A549 (cell line): ENCODE measurements around the gene SLC6A20. TPM values are rescaled to one million over a fixed set of nuclear protein-coding genes. Genes with fewer than 3 reads are reported as not detected.

Experiments
- ATAC-seq, 2 experiments: fragments of 200-7000 bp in 1 of 2; fragments of >200 bp in 1 of 2; cut with Nextera tagmentation in 1 of 2; cut with Tn5 transposase in 1 of 2; 3 replicates each; pipeline versions ENCODE4 v1.8.0 to v1.9.1; 2018 to 2020; ENCODE audit warnings: mild to moderate bottlenecking in 1 of 2, moderate library complexity in 1 of 2
- CTCF ChIA-PET: fragments of 300-600 bp; sonication (Branson Sonifier 250); formaldehyde crosslinking; extraction: SDS; loops from one replicate; lab custom pipeline; 2021; ENCODE audit warnings: antibody characterized with exemption, inconsistent platforms; lab: Yijun Ruan, JAX
- POLR2A ChIA-PET: fragments of 350-600 bp; formaldehyde crosslinking; extraction: SDS; loops from one replicate; lab custom pipeline; 2021; ENCODE audit warnings: antibody characterized with exemption, inconsistent platforms; lab: Yijun Ruan, JAX
- DNase-seq, 2 experiments: peaks; one replicate each; pipeline versions ENCODE4 v3.0.0 to v3.0.0-alpha.2; 2011 to 2016; ENCODE audit warnings: low read depth in 1 of 2, low spot score in 1 of 2
- FAIRE-seq: peaks from 2 replicates; lab custom pipeline; 2011; peaks lifted over from hg19 to GRCh38; lab: Jason Lieb, UNC
- H3K27ac ChIP-seq, 2 experiments: fragments of >200 bp; sonication (Bioruptor Twin); formaldehyde crosslinking; 3 replicates each; pipeline ENCODE4 v1.5.1; 2016 to 2017
- H3K4me1 ChIP-seq: fragments of >200 bp; sonication (Bioruptor Twin); formaldehyde crosslinking; 3 replicates; pipeline ENCODE4 v1.6.1; 2016
- H3K4me2 ChIP-seq: fragments of >200 bp; sonication (Bioruptor Twin); formaldehyde crosslinking; 3 replicates; pipeline ENCODE4 v1.6.1; 2016
- H3K4me3 ChIP-seq: fragments of >200 bp; sonication (Bioruptor Twin); formaldehyde crosslinking; 3 replicates; pipeline ENCODE4 v1.5.1; 2016
- H3K9me3 ChIP-seq: fragments of >200 bp; sonication (Bioruptor Twin); formaldehyde crosslinking; 3 replicates; pipeline ENCODE4 v1.6.1; 2016
- BHLHE40 ChIP-seq: IDR thresholded peaks from 2 replicates; pipeline ENCODE4 v1.6.1; 2012; ENCODE audit warnings: low read depth, low read length, inconsistent platforms
- EP300 ChIP-seq, 2 experiments: fragments of >200 bp; sonication (Bioruptor Twin); formaldehyde crosslinking; IDR thresholded peaks; 2 replicates in 1 of 2; 3 replicates in 1 of 2; pipeline ENCODE4 v1.6.1; 2016 to 2017
- FOSB ChIP-seq: fragments of 250-450 bp; sonication (Bioruptor Pico); IDR thresholded peaks from 2 replicates; pipeline ENCODE4 v1.5.0; 2020; ENCODE audit warnings: mild to moderate bottlenecking, moderate library complexity
- FOSL2 ChIP-seq, 2 experiments: fragments of 450-650 bp in 1 of 2; fragments of >200 bp in 1 of 2; sonication (Bioruptor Twin) in 1 of 2; formaldehyde crosslinking; IDR thresholded peaks; 2 replicates each; pipeline versions ENCODE4 v1.5.0 to v1.6.1; 2016 to 2020; ENCODE audit warnings: mild to moderate bottlenecking in 1 of 2, moderate library complexity in 1 of 2
- HOXB5 ChIP-seq: fragments of 250-450 bp; sonication (Bioruptor Pico); IDR thresholded peaks from 2 replicates; pipeline ENCODE4 v1.5.0; 2020; ENCODE audit warnings: mild to moderate bottlenecking, moderate library complexity
- JUNB ChIP-seq: fragments of >200 bp; sonication (Bioruptor Twin); formaldehyde crosslinking; IDR thresholded peaks from 2 replicates; pipeline ENCODE4 v1.6.1; 2016
- KDM1A ChIP-seq: fragments of 200-600 bp; sonication (generic); IDR thresholded peaks from 2 replicates; pipeline ENCODE4 v1.6.1; 2016; ENCODE audit warnings: low read depth, mild to moderate bottlenecking
- MAFK ChIP-seq: fragments of 450-650 bp; IDR thresholded peaks from 2 replicates; pipeline ENCODE4 v1.6.1; 2014; ENCODE audit not compliant: partially characterized antibody
- MAZ ChIP-seq: fragments of 150-350 bp; IDR thresholded peaks from 2 replicates; pipeline ENCODE4 v1.6.1; 2014; ENCODE audit warnings: antibody characterized with exemption, low read depth, low read length, borderline replicate concordance
- NFE2L2 ChIP-seq: fragments of 150-350 bp; conservative IDR thresholded peaks from 2 replicates; pipeline ENCODE4 v1.6.1; 2014; ENCODE audit warnings: low read length
- POLR2A ChIP-seq: IDR thresholded peaks from 2 replicates; pipeline ENCODE4 v1.6.1; 2012; ENCODE audit warnings: mild to moderate bottlenecking, low read length
- RAD21 ChIP-seq, 2 experiments: fragments of >200 bp in 1 of 2; sonication (Bioruptor Twin) in 1 of 2; formaldehyde crosslinking in 1 of 2; IDR thresholded peaks in 1 of 2; conservative IDR thresholded peaks in 1 of 2; 2 replicates in 1 of 2; 3 replicates in 1 of 2; pipeline ENCODE4 v1.6.1; 2012 to 2018; ENCODE audit warnings: inconsistent platforms in 1 of 2
- RNF2 ChIP-seq: fragments of 200-600 bp; sonication (generic); IDR thresholded peaks from 2 replicates; pipeline ENCODE4 v1.6.1; 2016; ENCODE audit warnings: low read depth, mild to moderate bottlenecking, antibody characterized with exemption, moderate library complexity, borderline replicate concordance
- ZNF302 ChIP-seq: fragments of 250-450 bp; sonication (Bioruptor Pico); IDR thresholded peaks from 2 replicates; pipeline ENCODE4 v1.9.0; 2021; ENCODE audit warnings: inconsistent platforms, mild to moderate bottlenecking, moderate library complexity
- WGBS: methylation state at CpG from one replicate; pipeline ENCODE4 v1.1.6; 2017; ENCODE audit errors: missing lambda C conversion rate; 5-methylcytosine and 5-hydroxymethylcytosine counted together
- polyA plus RNA-seq, 4 experiments: library from polyadenylated mRNA; depleted of rRNA in 3 of 4; stranded (reverse); fragments of >200 nt; fragmentation: RNase III in 1 of 4; extraction: RNeasy Plus Mini Kit Qiagen cat#74134 plus additional on column Dnase treatment in 1 of 4; gene quantifications; 2 replicates in 3 of 4; 3 replicates in 1 of 4; pipeline ENCODE4 v1.2.3, GENCODE V29; 2011 to 2017
- TF ChIP-seq, protein P1 (sequence below): fragments of 200-600 bp; sonication (generic); IDR thresholded peaks from 2 replicates; pipeline ENCODE4 v1.6.1; 2016; ENCODE audit warnings: antibody characterized with exemption, mild to moderate bottlenecking, moderate library complexity
- TF ChIP-seq, protein P2 (sequence below): fragments of 450-650 bp; IDR thresholded peaks from 2 replicates; pipeline ENCODE4 v1.6.1; 2014; ENCODE audit warnings: antibody characterized with exemption
- TF ChIP-seq, protein P3 (sequence below): fragments of >200 bp; sonication (Bioruptor Twin); formaldehyde crosslinking; IDR thresholded peaks from 3 replicates; pipeline ENCODE4 v1.6.1; 2016

SLC6A20 gene
- polyA plus RNA-seq, 2 of the 4 experiments (the other 2 are of a cell fraction): not detected

DNA sequence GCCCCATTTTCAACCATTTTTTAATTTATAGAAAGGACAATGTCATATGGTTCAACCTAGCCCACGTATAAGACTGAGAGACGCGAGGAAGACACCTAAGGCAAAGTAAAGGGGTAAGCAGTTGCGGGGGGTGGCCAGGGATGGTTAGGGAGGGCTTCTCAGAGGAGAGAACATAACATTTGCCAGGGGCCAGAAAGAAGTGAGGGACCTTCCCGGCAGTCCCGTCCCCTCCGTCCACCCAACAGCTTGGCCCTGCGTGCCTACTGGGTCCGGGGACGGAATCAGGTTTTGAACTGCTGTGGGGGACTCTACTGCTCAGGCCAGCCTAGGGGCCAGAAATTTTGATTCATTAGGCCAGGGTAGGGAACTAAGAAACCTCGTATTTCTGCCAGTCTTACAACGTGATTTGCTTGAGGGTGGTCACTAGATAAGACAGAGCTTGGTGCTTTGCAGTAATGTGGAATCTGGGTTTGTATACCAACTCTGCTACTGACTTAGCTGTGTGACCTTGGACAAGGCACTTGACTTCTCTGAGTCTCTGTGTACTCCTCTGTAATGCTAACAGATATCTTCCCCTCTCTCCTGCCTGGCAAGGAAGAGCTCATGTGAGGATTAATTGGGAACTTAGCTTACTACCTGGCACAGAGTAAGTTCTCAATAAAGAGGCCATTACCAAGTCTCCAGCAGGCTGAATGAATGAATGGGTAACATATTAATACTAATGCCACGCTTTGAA lies 734 bp upstream of the SLC6A20 start:
- Histone ChIP-seq H3K4me1 (peaks cover 9% of the 10 kb centered on the region; the same call in 2 of the 3 replicates), H3K27ac (no peak overlapping the region), H3K4me3 (peak overlapping the region; percentile 48; the same call in 2 of the 3 replicates), H3K9me3 (no peaks in the 10 kb centered on the region), H3K4me2 (peak overlapping the region; percentile 94)
- CTCF ChIA-PET: interaction anchor here (1.2 kb wide), 1 partner anchor 291 kb away, joined by 3 read pairs; no protein-coding TSS in a partner anchor
- DNase-seq: no peak
- FAIRE-seq: no peak
- TF ChIP-seq MAFK (no peak), RNF2 (peak; percentile 6; the same call in 1 of the 2 replicates)
- no peak for ATAC-seq
- 77% methylated on average over 13 of the region's 13 CpGs for WGBS
- POLR2A ChIA-PET: no interaction called here

DNA sequence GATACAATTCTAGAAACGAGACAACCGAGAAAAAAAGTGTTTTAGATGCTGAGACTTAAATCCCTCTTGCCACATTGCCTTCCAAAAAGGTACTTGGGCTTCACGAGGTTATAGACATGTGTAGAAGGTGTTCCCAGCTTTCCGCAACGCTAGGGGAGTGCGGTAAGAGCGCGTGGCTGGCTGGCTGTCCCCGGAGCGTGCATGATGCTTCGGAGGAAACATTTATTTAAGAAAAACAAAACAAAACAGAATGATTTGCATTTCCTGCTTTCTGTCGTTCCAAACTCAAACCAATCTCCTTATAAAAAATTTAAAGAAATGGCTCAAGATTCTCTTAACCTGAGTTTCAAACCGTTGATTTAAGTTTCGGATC lies 841 bp downstream of the SLC6A20 start:
- TF ChIP-seq JUNB: no peak
- peak; percentile 99 for TF ChIP-seq RNF2
- no peak for TF ChIP-seq ZNF302 (CRISPR knock-in tag)
- TF ChIP-seq BHLHE40: no peak
- TF ChIP-seq FOSL2 (IDR thresholded peaks at IDR 0.05): no peak
- TF ChIP-seq FOSL2 (CRISPR knock-in tag; IDR thresholded peaks at IDR 0.05): no peak
- no peak for TF ChIP-seq KDM1A
- TF ChIP-seq NFE2L2: no peak
- TF ChIP-seq, all 56 proteins: peak for 1

DNA sequence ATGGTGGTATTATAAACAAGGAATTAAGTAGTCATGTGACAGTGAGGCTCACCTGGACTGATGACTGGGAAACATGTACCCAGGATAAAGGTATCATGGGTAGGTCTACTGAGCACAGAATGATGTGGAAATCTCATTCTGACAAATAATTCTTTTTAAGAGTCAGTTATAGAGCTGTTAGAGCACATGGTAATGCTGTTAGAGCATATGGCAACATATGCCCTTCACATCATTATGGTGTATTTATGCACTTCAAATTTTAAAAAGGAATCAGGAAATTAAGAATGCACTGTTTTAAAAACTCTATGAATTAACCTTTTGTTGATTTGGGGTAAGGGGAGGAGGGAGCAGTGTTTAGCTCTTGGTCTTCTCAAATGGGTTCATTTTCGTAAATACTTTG lies 1.7 kb downstream of the SLC6A20 start:
- H3K4me3 ChIP-seq: no peak overlapping the region
- ChIA-PET POLR2A (no interaction called here), CTCF (interaction anchor here (0.9 kb wide), 1 partner anchor 31 kb away, joined by 3 read pairs; no protein-coding TSS in a partner anchor)
- TF ChIP-seq MAZ (no peak), HOXB5 (no peak), EP300 (IDR thresholded peaks at IDR 0.05) (no peak), KDM1A (no peak), FOSB (CRISPR knock-in tag) (no peak), FOSL2 (IDR thresholded peaks at IDR 0.05) (no peak), FOSL2 (CRISPR knock-in tag; IDR thresholded peaks at IDR 0.05) (no peak), RAD21 (conservative IDR thresholded peaks at IDR 0.05 in 1 of 2, IDR thresholded peaks at IDR 0.05 in 1 of 2) (no peak), BHLHE40 (no peak), POLR2A (no peak)
- TF ChIP-seq, protein P1, sequence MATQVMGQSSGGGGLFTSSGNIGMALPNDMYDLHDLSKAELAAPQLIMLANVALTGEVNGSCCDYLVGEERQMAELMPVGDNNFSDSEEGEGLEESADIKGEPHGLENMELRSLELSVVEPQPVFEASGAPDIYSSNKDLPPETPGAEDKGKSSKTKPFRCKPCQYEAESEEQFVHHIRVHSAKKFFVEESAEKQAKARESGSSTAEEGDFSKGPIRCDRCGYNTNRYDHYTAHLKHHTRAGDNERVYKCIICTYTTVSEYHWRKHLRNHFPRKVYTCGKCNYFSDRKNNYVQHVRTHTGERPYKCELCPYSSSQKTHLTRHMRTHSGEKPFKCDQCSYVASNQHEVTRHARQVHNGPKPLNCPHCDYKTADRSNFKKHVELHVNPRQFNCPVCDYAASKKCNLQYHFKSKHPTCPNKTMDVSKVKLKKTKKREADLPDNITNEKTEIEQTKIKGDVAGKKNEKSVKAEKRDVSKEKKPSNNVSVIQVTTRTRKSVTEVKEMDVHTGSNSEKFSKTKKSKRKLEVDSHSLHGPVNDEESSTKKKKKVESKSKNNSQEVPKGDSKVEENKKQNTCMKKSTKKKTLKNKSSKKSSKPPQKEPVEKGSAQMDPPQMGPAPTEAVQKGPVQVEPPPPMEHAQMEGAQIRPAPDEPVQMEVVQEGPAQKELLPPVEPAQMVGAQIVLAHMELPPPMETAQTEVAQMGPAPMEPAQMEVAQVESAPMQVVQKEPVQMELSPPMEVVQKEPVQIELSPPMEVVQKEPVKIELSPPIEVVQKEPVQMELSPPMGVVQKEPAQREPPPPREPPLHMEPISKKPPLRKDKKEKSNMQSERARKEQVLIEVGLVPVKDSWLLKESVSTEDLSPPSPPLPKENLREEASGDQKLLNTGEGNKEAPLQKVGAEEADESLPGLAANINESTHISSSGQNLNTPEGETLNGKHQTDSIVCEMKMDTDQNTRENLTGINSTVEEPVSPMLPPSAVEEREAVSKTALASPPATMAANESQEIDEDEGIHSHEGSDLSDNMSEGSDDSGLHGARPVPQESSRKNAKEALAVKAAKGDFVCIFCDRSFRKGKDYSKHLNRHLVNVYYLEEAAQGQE: no peak
- TF ChIP-seq, protein P2, sequence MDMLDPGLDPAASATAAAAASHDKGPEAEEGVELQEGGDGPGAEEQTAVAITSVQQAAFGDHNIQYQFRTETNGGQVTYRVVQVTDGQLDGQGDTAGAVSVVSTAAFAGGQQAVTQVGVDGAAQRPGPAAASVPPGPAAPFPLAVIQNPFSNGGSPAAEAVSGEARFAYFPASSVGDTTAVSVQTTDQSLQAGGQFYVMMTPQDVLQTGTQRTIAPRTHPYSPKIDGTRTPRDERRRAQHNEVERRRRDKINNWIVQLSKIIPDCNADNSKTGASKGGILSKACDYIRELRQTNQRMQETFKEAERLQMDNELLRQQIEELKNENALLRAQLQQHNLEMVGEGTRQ: no peak
- TF ChIP-seq, protein P3, sequence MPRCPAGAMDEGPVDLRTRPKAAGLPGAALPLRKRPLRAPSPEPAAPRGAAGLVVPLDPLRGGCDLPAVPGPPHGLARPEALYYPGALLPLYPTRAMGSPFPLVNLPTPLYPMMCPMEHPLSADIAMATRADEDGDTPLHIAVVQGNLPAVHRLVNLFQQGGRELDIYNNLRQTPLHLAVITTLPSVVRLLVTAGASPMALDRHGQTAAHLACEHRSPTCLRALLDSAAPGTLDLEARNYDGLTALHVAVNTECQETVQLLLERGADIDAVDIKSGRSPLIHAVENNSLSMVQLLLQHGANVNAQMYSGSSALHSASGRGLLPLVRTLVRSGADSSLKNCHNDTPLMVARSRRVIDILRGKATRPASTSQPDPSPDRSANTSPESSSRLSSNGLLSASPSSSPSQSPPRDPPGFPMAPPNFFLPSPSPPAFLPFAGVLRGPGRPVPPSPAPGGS: no peak
- no peak overlapping the region for H3K27ac ChIP-seq
- FAIRE-seq (no peak), DNase-seq (no peak), ATAC-seq (no peak)
- H3K4me1 ChIP-seq: peaks cover 9% of the 10 kb centered on the region; the same call in 2 of the 3 replicates
- H3K9me3 ChIP-seq: 0 out of 3 replicates have a peak, but pooled peaks cover 1% of the 10 kb centered on the region
- 37% methylated on average over 1 of the region's 1 CpG for WGBS
- no peak overlapping the region for H3K4me2 ChIP-seq

More for the DNA sequence above, 841 bp downstream of the SLC6A20 start:
- H3K4me2 ChIP-seq: peak overlapping the region; percentile 94
- H3K4me1 ChIP-seq: peaks cover 9% of the 10 kb centered on the region; the same call in 2 of the 3 replicates
- H3K9me3 ChIP-seq: no peaks in the 10 kb centered on the region
- DNase-seq (no peak), FAIRE-seq (no peak), ATAC-seq (no peak)
- WGBS: 50% methylated on average over 14 of the region's 14 CpGs
- H3K27ac ChIP-seq: no peak overlapping the region
- POLR2A ChIA-PET: no interaction called here
- H3K4me3 ChIP-seq: peak overlapping the region; percentile 48; the same call in 2 of the 3 replicates
- CTCF ChIA-PET: no interaction called here
